GM18951 (cell line): ENCODE measurements around the gene MAP3K7.
"Not testable (repeated sequence)": the region's sequence is repeated elsewhere in the genome, so short reads cannot be mapped to it uniquely, and the experiment has no call there.

Experiments
- POLR2A ChIP-seq: IDR thresholded peaks from 4 replicates; pipeline ENCODE4 v1.6.1; 2011; ENCODE audit warnings: mild to moderate bottlenecking; ENCODE audit not compliant: insufficient read length, insufficient read depth; ENCODE audit errors: extremely low read depth
- in situ Hi-C: fragments of 300-500 bp; cut with MboI; formaldehyde crosslinking; loops from one replicate; pipeline ENCODE4 v1.12.0; 2022; ENCODE audit warnings: low sequenced_read_pairs, mixed read lengths, inconsistent platforms; ENCODE audit not compliant: unreplicated experiment

MAP3K7 gene

DNA sequence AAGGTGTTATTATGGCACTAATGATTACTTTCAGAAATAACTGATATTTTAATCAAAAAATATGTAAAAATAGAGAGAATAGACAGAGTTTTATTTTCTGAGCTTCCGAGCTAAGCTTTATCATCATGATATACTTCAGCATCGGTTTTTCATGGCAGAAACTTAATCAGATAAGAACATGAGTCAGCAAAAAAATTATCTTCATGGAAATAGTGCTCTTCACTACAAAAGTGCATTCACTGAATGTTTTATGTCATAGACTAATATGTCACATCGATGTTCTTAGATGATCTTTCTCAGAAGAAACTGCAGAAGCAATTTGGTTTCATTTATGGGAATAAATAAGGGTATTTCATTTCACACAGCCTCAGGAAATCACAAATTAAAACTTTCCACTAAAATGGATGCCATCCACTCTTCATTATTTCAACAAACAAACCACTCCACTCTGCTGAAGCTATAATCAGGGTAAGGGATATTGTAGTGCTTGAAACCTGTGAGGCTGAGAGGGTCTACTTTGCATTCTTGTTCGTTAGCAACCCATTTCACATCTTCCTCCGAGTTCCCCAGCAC lies 10.2 kb upstream of the MAP3K7 start:
- in situ Hi-C loops, result no loop called here
- no peak for TF ChIP-seq POLR2A

DNA sequence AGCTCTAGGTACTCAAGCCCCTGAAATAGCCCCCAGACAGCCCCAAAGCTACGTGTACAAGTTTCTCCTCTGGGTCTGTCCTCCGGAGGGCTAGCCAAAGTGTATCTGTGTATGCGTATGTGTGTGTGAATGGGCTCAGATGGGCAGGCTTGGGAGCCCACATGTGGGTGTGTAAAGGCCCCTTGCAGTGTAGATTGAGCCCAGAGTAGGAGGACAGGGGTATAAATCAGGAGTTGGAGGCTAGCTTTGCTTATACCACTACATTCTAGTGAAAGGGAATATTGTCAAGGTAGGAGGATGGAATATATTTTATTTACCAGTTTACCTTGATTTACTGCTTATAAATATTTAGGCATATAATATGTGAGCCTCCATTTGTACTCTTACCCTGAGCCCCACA lies 9.0 kb upstream of the MAP3K7 start:
- in situ Hi-C loops, result no loop called here
- TF ChIP-seq POLR2A, result no peak

DNA sequence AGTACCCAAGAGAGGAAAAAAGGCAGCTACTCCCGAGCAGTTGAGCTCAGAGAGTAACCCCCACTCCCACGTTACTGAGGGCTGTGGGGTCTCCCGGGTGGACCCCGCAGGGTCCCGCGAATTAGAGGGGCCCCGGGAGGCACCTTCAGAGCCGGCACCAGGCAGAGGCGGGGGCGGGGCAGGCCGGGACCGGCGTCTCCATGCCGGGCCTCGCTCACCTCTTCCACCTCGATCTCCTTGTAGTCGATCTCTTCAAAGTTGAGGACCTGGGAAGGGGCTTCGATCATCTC lies 381 bp downstream of the MAP3K7 start:
- in situ Hi-C loops, result no loop called here

DNA sequence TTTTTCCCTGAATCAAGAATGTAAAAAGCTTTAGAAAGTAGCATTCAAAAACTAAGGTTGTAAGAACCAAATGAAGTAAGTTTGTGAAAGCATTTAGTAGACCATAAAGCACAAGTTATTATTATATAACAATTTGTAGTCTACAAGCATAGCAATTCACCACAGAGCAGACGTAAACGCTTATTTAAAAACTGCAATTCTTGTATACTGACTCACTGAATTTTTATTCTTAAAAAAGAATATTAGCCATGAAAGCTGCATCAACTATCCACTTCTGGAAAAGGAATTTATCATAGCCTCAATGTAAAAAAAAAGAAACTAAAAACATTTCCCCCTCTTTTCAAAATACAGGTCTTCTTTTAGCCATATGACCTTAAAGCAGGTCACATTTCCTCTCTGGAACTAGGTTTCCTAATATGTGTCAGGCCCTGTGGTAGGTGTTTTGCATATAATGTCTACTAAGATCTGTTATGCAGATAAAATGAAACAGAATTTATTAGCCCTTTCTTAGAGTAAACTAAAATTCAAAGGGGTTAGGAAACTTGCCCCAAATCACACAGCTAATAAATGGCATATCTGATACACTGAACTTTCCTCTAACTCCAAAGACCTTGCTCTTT lies 2.1 kb downstream of the MAP3K7 start:
- in situ Hi-C loops, result no loop called here
- no peak for TF ChIP-seq POLR2A

More for the DNA sequence above, 381 bp downstream of the MAP3K7 start:
- TF ChIP-seq POLR2A, result no peak

DNA sequence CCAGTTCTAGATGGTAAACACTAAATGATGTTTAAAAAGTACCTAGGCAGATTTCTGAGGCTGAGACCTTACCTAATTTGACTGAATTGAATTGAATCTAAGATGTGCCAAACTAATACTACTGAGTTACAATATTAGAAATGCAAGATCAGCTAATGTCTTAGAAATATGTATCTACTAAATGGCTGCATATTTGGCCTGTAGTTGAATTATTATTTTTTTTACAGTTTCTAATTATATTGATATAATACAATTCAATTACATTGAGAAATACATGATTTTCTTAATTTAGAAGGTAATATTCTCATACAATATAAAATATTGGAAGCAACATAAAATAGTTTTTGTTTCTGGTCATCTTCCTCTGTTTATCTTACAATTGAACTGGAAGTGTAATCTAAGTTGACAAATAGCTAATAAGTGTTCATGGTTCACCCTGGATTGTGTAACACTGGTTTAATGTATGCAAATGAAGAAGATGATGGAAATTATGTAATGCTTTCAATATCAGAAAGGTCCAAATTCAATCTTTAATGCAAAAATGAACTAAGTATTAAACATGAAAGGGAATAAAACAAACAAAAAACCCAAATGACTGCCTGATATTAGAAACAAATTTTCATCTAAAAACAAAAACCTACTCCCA lies 2.9 kb downstream of the MAP3K7 start:
- no peak for TF ChIP-seq POLR2A
- in situ Hi-C loops, result no loop called here

DNA sequence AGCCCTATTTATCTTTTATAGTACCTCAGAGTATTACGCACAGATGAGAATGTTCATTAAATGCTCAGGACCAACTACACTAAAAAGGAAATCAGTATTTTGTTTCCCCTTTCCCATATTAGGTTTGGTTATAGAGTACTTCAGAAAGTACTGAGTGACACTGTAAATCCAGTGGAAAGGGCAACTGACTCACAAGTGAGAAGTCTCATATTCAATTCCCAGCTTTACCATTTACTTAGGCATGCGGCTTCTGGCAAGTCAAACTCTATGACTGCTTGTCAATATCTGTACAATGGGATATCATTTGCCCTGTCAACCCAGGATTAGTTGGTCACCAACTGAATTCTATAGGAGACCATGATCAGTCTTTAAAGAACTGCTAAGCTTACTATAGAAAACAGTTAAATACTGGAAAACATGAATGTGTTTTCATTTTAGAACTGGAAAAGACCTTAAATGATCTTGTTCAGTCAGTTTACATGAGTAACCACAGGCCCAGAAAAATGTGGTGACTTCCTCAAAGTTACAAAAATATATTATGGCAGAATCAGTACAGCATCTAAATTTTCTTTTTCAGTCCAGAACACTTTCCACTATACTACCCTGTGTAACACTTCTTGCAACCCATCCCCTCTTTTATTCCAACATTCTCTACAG lies 3.6 kb downstream of the MAP3K7 start:
- in situ Hi-C loops, result no loop called here
- TF ChIP-seq POLR2A, result no peak

- in situ Hi-C loops, result no loop called here
- TF ChIP-seq POLR2A, result no peak
Observed at GRCh38 chr6:90581146-90581545, 5.7 kb downstream of the MAP3K7 start.

DNA sequence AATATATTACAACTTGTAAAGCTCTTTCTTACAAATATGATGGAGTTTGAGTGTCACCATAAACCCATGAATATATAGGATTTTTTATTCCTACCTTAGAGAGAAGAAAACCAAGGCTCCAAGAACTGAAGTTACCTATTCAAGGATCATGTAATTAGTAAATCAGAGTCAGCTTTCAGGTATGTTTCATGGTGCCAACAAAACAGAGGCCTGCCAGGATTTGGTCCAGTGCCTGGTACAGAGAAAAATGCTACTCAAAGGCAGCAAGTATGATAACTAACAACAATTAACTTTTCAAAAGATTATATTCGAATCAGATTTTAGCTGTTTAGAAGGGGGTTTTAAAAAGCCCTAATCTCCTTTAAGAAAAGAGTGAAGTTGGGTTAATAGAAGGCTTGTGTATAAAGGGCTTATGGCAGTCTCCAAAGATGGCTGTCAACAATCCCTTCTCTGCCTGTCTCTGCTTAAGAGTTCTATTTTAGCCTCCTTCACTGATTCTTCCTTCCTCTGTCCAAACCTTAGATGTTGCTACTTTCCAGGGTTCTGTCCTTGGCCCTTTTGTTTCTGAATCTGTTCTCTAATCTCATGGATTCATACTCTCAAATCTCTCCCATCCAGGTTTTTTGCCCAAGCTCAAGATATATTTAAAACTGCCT lies 7.8 kb downstream of the MAP3K7 start:
- no peak for TF ChIP-seq POLR2A
- in situ Hi-C loops, result no loop called here

DNA sequence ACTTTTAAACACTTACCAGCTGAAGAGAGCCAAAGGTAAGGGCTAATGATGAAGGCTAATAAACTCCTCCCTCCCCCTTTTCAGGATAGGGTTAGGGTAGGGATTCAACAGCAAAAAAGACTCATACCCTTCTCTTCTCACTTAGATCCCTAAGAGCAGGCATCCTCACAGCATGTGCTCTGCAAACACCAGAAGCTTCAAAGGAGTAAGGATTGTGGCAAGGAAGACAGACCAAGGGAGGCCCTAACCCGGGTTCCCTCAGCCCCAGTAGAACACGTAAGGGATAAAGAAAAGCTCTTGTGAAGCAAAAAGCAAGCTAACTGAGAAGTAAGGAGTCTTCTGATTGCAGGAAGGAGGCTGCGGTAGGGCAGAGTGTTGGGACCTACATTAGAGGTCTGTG lies 11.6 kb downstream of the MAP3K7 start:
- TF ChIP-seq POLR2A, result no peak
- in situ Hi-C loops, result no loop called here

GRCh38 chr6:90574610-90575009 lies 12.3 kb downstream of the MAP3K7 start:
- in situ Hi-C loops, result no loop called here
- TF ChIP-seq POLR2A, result no peak

DNA sequence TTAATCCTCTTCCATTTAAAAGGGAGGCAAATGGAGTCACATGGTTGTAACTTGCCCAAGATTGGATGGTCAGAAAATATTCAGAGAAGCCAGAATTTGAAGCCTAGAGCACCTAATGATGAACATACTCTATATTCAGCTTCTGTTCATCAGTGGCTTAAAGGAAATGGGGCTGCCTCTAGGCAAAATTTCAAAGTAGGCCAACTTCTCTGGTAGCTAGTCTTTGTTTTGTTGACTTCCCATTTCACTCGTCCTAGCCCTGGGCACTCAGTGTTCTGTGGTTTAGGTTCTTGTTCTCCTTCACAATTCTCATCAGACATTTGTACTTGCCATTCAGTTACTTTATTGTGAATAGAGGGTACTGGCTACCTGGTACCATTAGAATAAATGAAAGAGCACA lies 13.2 kb downstream of the MAP3K7 start:
- in situ Hi-C loops, result no loop called here
- no peak for TF ChIP-seq POLR2A

DNA sequence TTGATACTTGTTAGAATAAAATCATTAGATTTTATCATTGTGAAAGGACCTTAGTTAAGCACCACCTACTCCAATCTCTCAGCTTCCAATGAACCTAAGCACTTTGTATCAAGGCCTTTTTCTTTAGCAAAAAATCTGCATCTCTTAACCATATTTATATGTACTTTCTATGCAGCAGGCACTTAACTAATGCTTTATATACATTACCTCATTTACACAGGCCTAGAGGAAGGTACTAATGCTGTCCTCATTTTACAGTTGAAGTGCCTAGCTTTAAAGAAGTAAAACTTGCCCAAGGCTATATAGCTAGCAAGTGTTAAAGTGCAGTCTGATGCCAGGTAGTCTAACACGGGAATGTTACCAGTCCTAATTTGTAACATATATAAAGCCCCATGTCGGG lies 14.0 kb downstream of the MAP3K7 start:
- in situ Hi-C loops, result no loop called here

DNA sequence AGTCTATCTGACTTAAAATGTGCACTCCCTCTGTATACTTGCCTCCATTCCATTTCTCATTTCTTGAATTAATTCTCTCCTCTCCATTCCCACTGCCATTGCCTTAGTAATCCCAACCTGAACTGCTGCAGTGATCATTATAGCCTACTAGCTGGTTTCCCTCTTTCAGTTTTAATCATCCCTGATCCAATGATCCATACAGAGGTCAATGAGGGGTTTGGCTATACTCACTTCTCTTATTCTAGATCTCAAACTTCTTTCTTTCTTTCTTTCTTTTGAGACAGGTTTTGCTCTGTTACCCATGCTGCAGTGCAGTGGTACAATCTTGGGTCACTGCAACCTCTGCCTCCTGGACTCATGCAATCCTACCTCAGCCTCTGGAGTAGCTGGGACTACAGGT lies 17.6 kb downstream of the MAP3K7 start:
- no peak for TF ChIP-seq POLR2A
- in situ Hi-C loops, result no loop called here

More for the DNA sequence above, 14.0 kb downstream of the MAP3K7 start:
- TF ChIP-seq POLR2A, result no peak

GRCh38 chr6:90567682-90568081 lies 19.2 kb downstream of the MAP3K7 start:
- in situ Hi-C loops, result not testable (repeated sequence)

- in situ Hi-C loops, result not testable (repeated sequence)
Observed at GRCh38 chr6:90562341-90562740, 24.5 kb downstream of the MAP3K7 start.
